ENCODE results near the gene CCS.

GRCh38 chr11:66643745-66644437, 50.9 kb downstream of the CCS start:
- TF ChIP-seq CTCF (IDR thresholded peaks at IDR 0.05) = no peak
- TF ChIP-seq POLR2A (IDR thresholded peaks at IDR 0.05) = no peak

All from right lobe of liver (tissue), 4 donors.